HG03039 (cell line): ENCODE measurements around the gene SRSF9.

ENCODE experiments used
- ATAC-seq: cut with Tn5 transposase; IDR thresholded peaks from one replicate; pipeline ENCODE4 v1.9.1; 2021; ENCODE audit warnings: mild to moderate bottlenecking, moderate library complexity; ENCODE audit not compliant: unreplicated experiment

Gene SRSF9

DNA sequence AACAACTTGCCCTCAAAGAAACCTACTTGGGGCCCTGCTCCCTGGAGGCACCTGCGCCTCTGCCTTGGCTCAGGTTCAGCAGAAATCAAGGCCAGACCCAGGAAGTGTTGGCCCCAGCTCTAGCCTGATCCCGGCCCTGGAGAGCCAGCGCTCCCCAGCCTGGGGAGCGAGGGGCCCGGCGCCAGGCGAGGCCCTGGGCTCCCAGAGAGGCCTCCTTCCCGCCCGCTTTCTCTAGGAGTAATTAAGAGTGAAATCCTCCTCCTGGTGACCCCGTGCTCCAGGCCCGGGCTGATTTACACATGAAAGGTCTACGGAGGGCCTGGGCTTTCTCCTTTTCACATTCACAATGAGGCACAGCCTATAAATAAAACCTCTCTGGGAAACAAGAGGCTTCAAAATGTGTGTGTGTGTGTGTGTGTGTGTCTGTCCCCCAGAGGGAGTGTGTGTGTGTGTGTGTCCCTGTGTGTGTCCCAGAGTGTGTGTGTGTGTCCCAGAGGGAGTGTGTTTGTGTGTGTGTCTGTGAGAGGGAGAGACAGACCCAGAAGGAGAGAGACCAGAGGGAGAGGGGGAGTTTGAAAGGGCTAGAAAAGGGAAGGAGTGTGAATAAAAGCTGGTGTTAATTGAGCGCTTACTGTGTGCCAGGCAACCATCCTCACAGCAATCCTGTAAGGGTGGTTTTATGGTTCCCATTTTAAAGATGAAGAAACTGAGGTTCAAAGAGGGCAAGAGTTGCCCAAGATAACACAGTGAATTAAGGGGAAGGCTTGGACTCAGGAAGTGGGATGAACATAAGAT lies 55.5 kb downstream of the SRSF9 start:
- ATAC-seq = no peak

GRCh38 chr12:120412421-120412820 lies 57.1 kb downstream of the SRSF9 start:
- ATAC-seq = no peak
